ENCODE measurements around the gene PPM1J.

The PPM1J gene

DNA sequence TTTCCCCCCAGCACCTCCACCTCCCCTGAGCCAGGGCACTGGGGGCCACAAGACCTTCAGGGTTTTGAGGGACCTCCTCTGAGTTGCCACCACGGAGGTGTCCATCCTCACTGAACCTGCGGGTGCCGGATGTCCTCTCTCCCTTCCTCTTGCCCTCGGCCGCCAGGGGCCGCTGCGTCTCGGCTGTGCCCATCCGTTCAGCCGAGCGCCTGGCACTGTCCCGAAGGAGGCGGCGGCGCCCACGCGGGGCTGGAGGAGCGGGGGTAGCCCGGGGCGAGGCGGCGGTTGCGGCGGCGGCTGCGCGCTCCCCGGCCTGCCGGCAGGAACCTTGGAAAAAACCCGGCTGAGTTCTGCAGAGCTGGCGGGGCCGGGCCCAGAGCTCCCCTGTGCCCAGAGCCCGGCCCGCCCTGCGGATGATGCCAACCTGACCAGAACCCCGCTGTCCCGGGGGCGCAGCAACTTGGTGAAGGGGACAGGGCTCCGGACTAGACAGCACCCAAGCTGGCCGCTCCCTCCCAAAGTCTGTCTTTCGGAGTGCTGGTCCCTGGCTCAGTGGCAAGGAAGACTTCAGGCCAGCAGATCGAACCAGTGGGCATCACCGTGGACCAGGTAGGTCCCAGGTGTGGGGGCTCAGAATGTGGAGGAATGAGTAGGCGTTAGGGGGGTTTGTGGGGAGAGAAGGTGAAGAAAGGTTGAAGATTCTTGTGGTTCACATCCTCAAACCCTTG lies 3.7 kb upstream of the PPM1J start:
- Histone ChIP-seq H4K20me1 (ENCODE audit: insufficient read depth, low read length, poor library complexity, severe bottlenecking) (no peaks in the 10 kb centered on the region), H3K9me3 (ENCODE audit: insufficient read depth, low read depth, low read length) (no peaks in the 10 kb centered on the region), H3K27me3 (ENCODE audit: insufficient read depth, low read length, poor library complexity, severe bottlenecking) (no peaks in the 10 kb centered on the region), H3K4me1 (ENCODE audit: insufficient read depth, low read length, poor library complexity, severe bottlenecking) (peaks cover 7% of the 10 kb centered on the region), H3K79me2 (ENCODE audit: insufficient read depth, low read length) (no peaks in the 10 kb centered on the region), H3K9ac (ENCODE audit: low read depth, low read length, poor library complexity, severe bottlenecking) (no peak overlapping the region), H2AFZ (ENCODE audit: low read length) (peak overlapping the region; percentile 78; the same call in 1 of the 2 replicates), H3K4me3 (ENCODE audit: low read length, poor library complexity, severe bottlenecking) (peak overlapping the region; percentile 39), H3K36me3 (ENCODE audit: insufficient read depth, low read length) (no peaks in the 10 kb centered on the region), H3K9me2 (replicated peaks; ENCODE audit: low read depth, low read length) (no peaks in the 10 kb centered on the region), H3F3A (ENCODE audit: low read depth) (no peaks in the 10 kb centered on the region), H3K4me2 (ENCODE audit: low read depth, low read length, poor library complexity, severe bottlenecking) (peak overlapping the region; percentile 26)
- TF ChIP-seq EZH2phosphoT487 (IDR thresholded peaks at IDR 0.05; ENCODE audit: borderline replicate concordance) = no peak
- TF ChIP-seq, protein P1, sequence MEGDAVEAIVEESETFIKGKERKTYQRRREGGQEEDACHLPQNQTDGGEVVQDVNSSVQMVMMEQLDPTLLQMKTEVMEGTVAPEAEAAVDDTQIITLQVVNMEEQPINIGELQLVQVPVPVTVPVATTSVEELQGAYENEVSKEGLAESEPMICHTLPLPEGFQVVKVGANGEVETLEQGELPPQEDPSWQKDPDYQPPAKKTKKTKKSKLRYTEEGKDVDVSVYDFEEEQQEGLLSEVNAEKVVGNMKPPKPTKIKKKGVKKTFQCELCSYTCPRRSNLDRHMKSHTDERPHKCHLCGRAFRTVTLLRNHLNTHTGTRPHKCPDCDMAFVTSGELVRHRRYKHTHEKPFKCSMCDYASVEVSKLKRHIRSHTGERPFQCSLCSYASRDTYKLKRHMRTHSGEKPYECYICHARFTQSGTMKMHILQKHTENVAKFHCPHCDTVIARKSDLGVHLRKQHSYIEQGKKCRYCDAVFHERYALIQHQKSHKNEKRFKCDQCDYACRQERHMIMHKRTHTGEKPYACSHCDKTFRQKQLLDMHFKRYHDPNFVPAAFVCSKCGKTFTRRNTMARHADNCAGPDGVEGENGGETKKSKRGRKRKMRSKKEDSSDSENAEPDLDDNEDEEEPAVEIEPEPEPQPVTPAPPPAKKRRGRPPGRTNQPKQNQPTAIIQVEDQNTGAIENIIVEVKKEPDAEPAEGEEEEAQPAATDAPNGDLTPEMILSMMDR (conservative IDR thresholded peaks at IDR 0.05; ENCODE audit: low read length) = peak; percentile 70

DNA sequence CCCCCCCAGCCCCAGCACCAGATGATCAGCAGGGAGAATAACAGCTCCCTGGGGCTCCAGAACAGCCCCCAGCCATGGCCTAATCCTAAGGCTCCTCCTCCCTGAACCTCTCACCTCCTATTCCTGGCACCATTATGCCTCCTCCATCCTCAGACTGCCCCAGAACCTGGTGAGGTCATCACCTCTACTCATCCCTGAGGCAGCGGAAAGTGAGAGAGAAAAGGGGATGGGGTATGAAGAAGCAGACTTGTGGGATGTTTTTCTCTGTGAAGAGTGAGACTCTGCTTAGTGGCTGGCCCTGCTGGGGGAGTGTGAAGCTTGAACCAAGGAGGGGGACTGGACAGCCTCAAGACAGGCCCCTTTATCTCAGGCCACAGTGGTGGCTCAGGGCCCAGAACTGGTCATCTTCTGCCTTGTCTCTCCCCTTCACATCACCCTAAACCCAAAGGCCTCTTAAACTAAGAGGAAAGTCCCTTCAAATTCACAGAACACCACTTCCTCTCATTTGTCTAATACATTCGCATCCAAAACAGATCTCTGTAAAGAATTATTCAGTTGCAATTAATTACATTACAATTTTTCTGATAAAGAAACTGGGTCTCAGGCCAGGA lies 2.2 kb upstream of the PPM1J start:
- Histone ChIP-seq H3K4me1 (ENCODE audit: insufficient read depth, low read length, poor library complexity, severe bottlenecking) (peaks cover 7% of the 10 kb centered on the region), H2AFZ (ENCODE audit: low read length) (0 out of 2 replicates have a peak overlapping the region, but pooled peaks have one; percentile 13), H3K9me3 (ENCODE audit: insufficient read depth, low read depth, low read length) (no peaks in the 10 kb centered on the region), H3K79me2 (ENCODE audit: insufficient read depth, low read length) (no peaks in the 10 kb centered on the region), H3K9me2 (replicated peaks; ENCODE audit: low read depth, low read length) (no peaks in the 10 kb centered on the region), H3K9ac (ENCODE audit: low read depth, low read length, poor library complexity, severe bottlenecking) (no peak overlapping the region), H3K4me3 (ENCODE audit: low read length, poor library complexity, severe bottlenecking) (no peak overlapping the region), H3K36me3 (ENCODE audit: insufficient read depth, low read length) (no peaks in the 10 kb centered on the region), H3K4me2 (ENCODE audit: low read depth, low read length, poor library complexity, severe bottlenecking) (no peak overlapping the region), H4K20me1 (ENCODE audit: insufficient read depth, low read length, poor library complexity, severe bottlenecking) (no peaks in the 10 kb centered on the region), H3F3A (ENCODE audit: low read depth) (no peaks in the 10 kb centered on the region), H3K27me3 (ENCODE audit: insufficient read depth, low read length, poor library complexity, severe bottlenecking) (no peaks in the 10 kb centered on the region)
- TF ChIP-seq, protein P1 (conservative IDR thresholded peaks at IDR 0.05; ENCODE audit: low read length) = no peak
- TF ChIP-seq EZH2phosphoT487 (IDR thresholded peaks at IDR 0.05; ENCODE audit: borderline replicate concordance) = no peak

DNA sequence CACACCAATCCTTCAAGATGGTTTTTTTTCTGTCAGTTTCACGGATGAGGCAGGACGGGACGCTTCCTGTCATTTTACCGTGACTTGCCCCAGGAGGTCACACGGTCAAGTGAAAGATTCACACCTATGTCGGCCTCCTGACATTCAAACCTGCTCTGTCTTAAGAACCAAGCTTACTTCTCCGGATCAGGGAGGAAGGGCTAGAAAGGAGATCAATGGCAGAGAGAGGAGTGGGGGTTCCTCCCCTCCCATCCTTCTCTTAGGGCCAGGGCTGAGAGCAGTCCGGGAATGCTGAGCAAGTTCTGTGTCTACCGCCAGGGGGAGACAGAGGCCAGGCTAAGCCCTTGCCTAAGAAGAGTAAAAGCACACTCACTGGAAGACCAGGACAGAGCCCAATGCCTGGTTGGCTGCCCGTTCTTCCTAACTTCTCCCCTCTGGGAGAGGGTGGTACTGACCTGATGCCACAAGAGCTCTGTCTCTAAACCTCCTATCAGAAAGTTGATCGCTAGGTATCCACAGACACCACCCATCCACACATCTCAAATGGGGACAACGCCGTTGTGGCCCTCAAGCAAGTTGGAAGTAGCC lies 1.1 kb upstream of the PPM1J start:
- Histone ChIP-seq H3K4me2 (ENCODE audit: low read depth, low read length, poor library complexity, severe bottlenecking) (peak overlapping the region; percentile 88), H3K79me2 (ENCODE audit: insufficient read depth, low read length) (no peaks in the 10 kb centered on the region), H2AFZ (ENCODE audit: low read length) (peak overlapping the region; percentile 59), H3K9ac (ENCODE audit: low read depth, low read length, poor library complexity, severe bottlenecking) (no peak overlapping the region), H3K27me3 (ENCODE audit: insufficient read depth, low read length, poor library complexity, severe bottlenecking) (no peaks in the 10 kb centered on the region), H4K20me1 (ENCODE audit: insufficient read depth, low read length, poor library complexity, severe bottlenecking) (no peaks in the 10 kb centered on the region), H3K9me3 (ENCODE audit: insufficient read depth, low read depth, low read length) (no peaks in the 10 kb centered on the region), H3K9me2 (replicated peaks; ENCODE audit: low read depth, low read length) (no peaks in the 10 kb centered on the region), H3K36me3 (ENCODE audit: insufficient read depth, low read length) (no peaks in the 10 kb centered on the region), H3K4me3 (ENCODE audit: low read length, poor library complexity, severe bottlenecking) (peak overlapping the region; percentile 76), H3F3A (ENCODE audit: low read depth) (no peaks in the 10 kb centered on the region), H3K4me1 (ENCODE audit: insufficient read depth, low read length, poor library complexity, severe bottlenecking) (peaks cover 7% of the 10 kb centered on the region)
- TF ChIP-seq, protein P1 (conservative IDR thresholded peaks at IDR 0.05; ENCODE audit: low read length) = peak; percentile 95
- no peak for TF ChIP-seq EZH2phosphoT487 (IDR thresholded peaks at IDR 0.05; ENCODE audit: borderline replicate concordance)

All from Loucy (cell line).